Parathyroid adenoma (tissue), 2 donors: ENCODE measurements around the gene PPP3R1.

Experiments
- H2AFZ ChIP-seq: fragments of 300-600 bp; sonication (generic); one replicate; pipeline ENCODE4 v1.7.0; 2017; ENCODE audit warnings: antibody characterized with exemption, mild to moderate bottlenecking
- H3K27ac ChIP-seq: fragments of 300-600 bp; sonication (generic); one replicate; pipeline ENCODE4 v1.7.0; 2017
- H3K27me3 ChIP-seq: fragments of 300-600 bp; sonication (generic); one replicate; pipeline ENCODE4 v1.7.0; 2017; ENCODE audit warnings: low read length; ENCODE audit not compliant: control insufficient read depth, insufficient read depth
- H3K36me3 ChIP-seq: fragments of 300-600 bp; sonication (generic); one replicate; pipeline ENCODE4 v1.7.0; 2017; ENCODE audit warnings: low read length; ENCODE audit not compliant: control insufficient read depth, insufficient read depth
- H3K4me1 ChIP-seq: fragments of 300-600 bp; sonication (generic); one replicate; pipeline ENCODE4 v1.7.0; 2017; ENCODE audit warnings: control low read depth
- H3K4me2 ChIP-seq: fragments of 300-600 bp; sonication (generic); one replicate; pipeline ENCODE4 v1.7.0; 2017; ENCODE audit warnings: low read length
- H3K4me3 ChIP-seq: fragments of 300-600 bp; sonication (generic); one replicate; pipeline ENCODE4 v1.7.0; 2017; ENCODE audit warnings: low read depth, low read length
- H3K79me2 ChIP-seq: fragments of 300-600 bp; sonication (generic); one replicate; pipeline ENCODE4 v1.7.0; 2017; ENCODE audit warnings: control low read depth
- H3K9ac ChIP-seq: fragments of 300-600 bp; sonication (generic); one replicate; pipeline ENCODE4 v1.7.0; 2017; ENCODE audit warnings: mild to moderate bottlenecking
- H3K9me3 ChIP-seq: fragments of 300-600 bp; sonication (generic); one replicate; pipeline ENCODE4 v1.7.0; 2017; ENCODE audit warnings: low read length; ENCODE audit not compliant: control insufficient read depth
- CTCF ChIP-seq: fragments of 300-600 bp; sonication (generic); IDR thresholded peaks from one replicate; pipeline ENCODE4 v1.7.0; 2017; ENCODE audit warnings: antibody characterized with exemption, mild to moderate bottlenecking
- donor health status: primary hyperparathyroidism.

Gene PPP3R1

GRCh38 chr2:68252400-68253218, at the start of gene PPP3R1:
Gene PPP3R1 (minus strand): TSS chr2:68252532. CDS start chr2:68252127, 405 bp downstream.
- peak within 1 kb of the TSS; percentile 91 for H2AFZ ChIP-seq
- peak within 1 kb of the TSS; percentile 56 for H3K9ac ChIP-seq
- H3K4me2 ChIP-seq, result peak within 1 kb of the TSS; percentile 93
- H3K27ac ChIP-seq, result peak within 1 kb of the TSS; percentile 94
- peak within 1 kb of the TSS; percentile 83 for H3K4me3 ChIP-seq
- no peaks in the 10 kb centered on the region for H3K27me3 ChIP-seq
- H3K36me3 ChIP-seq, result no peaks in the 10 kb centered on the region
- peaks cover 30% of the 10 kb centered on the region for H3K79me2 ChIP-seq
- H3K4me1 ChIP-seq, result peaks cover 20% of the 10 kb centered on the region
- no peak for TF ChIP-seq CTCF
- no peaks in the 10 kb centered on the region for H3K9me3 ChIP-seq

- H2AFZ ChIP-seq, result no peak overlapping the region
- no peaks in the 10 kb centered on the region for H3K9me3 ChIP-seq
- no peak overlapping the region for H3K4me2 ChIP-seq
- TF ChIP-seq CTCF, result no peak
- no peaks in the 10 kb centered on the region for H3K27me3 ChIP-seq
- H3K27ac ChIP-seq, result no peak overlapping the region
- no peak overlapping the region for H3K9ac ChIP-seq
- no peak overlapping the region for H3K4me3 ChIP-seq
- no peaks in the 10 kb centered on the region for H3K79me2 ChIP-seq
- peaks cover 9% of the 10 kb centered on the region for H3K4me1 ChIP-seq
- no peaks in the 10 kb centered on the region for H3K36me3 ChIP-seq
Measured at GRCh38 chr2:68295516-68295915, 43.2 kb upstream of the PPP3R1 start.

GRCh38 chr2:68294913-68295312, 42.6 kb upstream of the PPP3R1 start:
- TF ChIP-seq CTCF, result no peak
- Histone ChIP-seq H3K9ac (no peak overlapping the region), H3K4me3 (no peak overlapping the region)

GRCh38 chr2:68294187-68294586, 41.9 kb upstream of the PPP3R1 start:
- H3K9me3 ChIP-seq, result no peaks in the 10 kb centered on the region
- no peaks in the 10 kb centered on the region for H3K36me3 ChIP-seq
- H3K27me3 ChIP-seq, result no peaks in the 10 kb centered on the region
- no peaks in the 10 kb centered on the region for H3K79me2 ChIP-seq
- no peak for TF ChIP-seq CTCF
- no peak overlapping the region for H3K4me2 ChIP-seq
- no peak overlapping the region for H3K27ac ChIP-seq
- H3K4me3 ChIP-seq, result no peak overlapping the region
- H2AFZ ChIP-seq, result no peak overlapping the region
- H3K9ac ChIP-seq, result no peak overlapping the region
- H3K4me1 ChIP-seq, result peaks cover 10% of the 10 kb centered on the region

More at GRCh38 chr2:68294913-68295312, 42.6 kb upstream of the PPP3R1 start:
- Histone ChIP-seq H3K4me2 (no peak overlapping the region), H3K9me3 (no peaks in the 10 kb centered on the region), H3K36me3 (no peaks in the 10 kb centered on the region), H2AFZ (no peak overlapping the region), H3K4me1 (peaks cover 10% of the 10 kb centered on the region), H3K27ac (no peak overlapping the region), H3K79me2 (no peaks in the 10 kb centered on the region), H3K27me3 (no peaks in the 10 kb centered on the region)

GRCh38 chr2:68293755-68294154, 41.4 kb upstream of the PPP3R1 start:
- Histone ChIP-seq H3K27ac (no peak overlapping the region), H3K4me1 (peaks cover 11% of the 10 kb centered on the region)
- TF ChIP-seq CTCF, result no peak

More at GRCh38 chr2:68293755-68294154, 41.4 kb upstream of the PPP3R1 start:
- no peak overlapping the region for H2AFZ ChIP-seq
- no peaks in the 10 kb centered on the region for H3K36me3 ChIP-seq
- no peak overlapping the region for H3K4me3 ChIP-seq
- H3K9me3 ChIP-seq, result no peaks in the 10 kb centered on the region
- no peaks in the 10 kb centered on the region for H3K27me3 ChIP-seq
- no peak overlapping the region for H3K9ac ChIP-seq
- H3K79me2 ChIP-seq, result no peaks in the 10 kb centered on the region
- H3K4me2 ChIP-seq, result no peak overlapping the region
